ENCODE measurements around the gene NQO2. TPM values are rescaled to one million over a fixed set of nuclear protein-coding genes. Genes with fewer than 3 reads are reported as not detected.
"Not testable (repeated sequence)": the region's sequence is repeated elsewhere in the genome, so short reads cannot be mapped to it uniquely, and the experiment has no call there.

Gene NQO2
- total RNA-seq, 1 donor from 2014 or later = 29.0 TPM

DNA sequence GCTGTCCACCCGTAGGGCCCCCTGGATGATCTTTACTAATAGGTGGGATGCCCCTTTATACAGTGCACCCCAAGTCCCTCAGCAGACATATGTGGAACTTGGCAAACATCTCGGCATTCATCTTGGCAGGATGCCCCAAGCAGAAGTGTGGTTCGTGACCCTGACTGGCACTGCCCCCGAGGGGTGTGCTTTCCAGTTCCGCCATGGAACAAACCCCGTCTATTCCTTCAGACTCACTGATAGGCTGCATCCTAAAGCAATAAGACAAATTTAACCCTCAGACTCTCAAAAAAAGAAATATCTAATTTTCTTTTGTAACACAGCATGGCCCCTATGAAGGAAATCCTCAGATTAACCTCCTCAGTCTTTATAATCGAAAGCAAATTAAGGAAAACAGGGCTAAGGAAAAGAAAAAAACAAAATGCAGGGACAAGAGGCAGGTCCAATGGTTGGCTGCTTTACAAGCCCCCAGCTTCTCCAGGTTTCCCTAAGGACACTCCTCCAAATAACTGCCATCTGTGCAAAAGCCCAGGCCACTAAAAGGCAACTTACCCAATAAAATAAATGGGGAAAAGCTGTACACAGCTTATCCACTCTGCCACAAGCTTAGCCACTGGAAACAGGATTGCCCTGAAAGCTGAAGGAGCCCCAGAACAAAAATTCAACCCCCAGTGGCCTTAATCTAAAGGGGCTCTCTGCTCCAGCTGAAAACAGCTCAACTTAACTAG lies 38.1 kb downstream of the NQO2 start:
- no peak for DNase-seq (ENCODE audit: low read depth)

- no peak for DNase-seq (ENCODE audit: low read depth)
Measured at GRCh38 chr6:3039384-3039783, 39.7 kb downstream of the NQO2 start.

DNA sequence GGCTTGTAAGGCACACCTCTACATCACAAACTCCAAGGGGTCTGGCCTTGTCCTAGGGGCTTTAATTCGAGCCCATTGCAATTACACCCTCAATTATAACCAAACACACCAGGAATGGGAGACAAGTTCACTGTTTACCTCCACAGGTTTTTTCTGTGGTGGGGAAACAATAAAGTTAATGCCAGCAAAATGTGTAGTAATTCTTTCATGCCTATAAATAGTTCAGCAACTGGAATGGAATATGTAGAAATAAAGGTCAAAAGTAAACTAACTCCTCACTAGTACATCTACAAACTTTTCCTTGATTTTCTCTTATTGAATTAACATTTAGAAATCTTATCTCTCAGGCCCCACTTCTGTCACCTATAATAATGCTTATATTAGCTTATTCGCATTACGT lies 41.5 kb downstream of the NQO2 start:
- DNase-seq (ENCODE audit: low read depth) = no peak

DNA sequence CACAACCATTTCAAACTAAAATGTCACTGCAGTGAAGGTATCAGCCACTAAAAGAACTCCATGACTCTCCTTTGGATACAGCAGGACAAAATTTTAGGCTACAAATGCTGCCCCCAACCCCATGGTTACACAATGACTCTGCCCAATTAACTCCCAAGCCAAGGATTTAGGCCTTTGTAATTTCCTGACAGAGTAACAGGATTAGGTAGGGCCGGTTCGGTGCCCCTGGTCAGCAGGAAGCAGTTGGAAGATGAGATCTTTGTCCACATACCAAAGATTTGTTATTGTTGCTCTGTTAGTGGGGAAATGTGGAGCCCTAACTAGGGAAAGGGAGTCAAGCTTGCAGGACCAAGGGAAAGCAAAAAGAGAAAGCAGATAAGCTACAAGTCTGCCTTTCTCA lies 41.9 kb downstream of the NQO2 start:
- no peak for DNase-seq (ENCODE audit: low read depth)

DNA sequence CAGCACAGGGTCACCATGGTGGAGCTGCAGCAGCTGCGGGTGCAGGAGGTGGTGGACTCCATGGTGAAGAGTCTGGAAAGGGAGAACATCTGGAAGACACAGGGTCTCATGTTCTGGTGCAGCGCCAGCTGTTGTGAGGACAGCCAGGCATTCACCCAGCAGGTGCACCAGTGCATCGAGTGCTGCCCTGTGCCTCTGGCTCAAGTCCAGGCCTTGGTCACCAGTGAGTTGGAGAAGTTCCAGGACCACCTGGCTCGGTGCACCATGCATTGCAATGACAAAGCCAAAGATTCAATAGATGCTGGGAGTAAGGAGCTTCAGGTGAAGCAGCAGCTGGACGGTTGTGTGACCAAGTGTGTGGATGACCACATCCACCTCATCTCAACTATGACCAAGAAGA lies 45.7 kb downstream of the NQO2 start:
- no peak for DNase-seq (ENCODE audit: low read depth)

DNA sequence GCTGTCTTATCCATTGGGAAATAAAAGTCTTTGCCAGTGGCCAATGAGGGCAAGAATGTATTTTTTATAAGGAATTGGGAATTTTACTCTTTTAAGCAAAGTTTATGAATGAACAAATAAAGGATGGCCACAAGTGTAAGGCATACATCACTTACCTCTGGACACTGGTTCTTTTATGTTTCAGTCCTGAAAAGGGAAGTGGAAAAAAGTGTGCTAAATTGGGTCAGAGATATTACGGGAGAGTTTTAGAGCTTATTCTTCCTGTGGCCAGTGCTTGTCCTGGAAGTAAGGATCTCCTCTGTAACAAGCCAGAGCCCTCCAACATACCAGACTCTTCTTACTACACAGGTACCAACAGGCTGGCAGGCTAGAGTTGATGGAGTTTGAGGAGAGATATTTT lies 46.1 kb downstream of the NQO2 start:
- DNase-seq (ENCODE audit: low read depth) = no peak

- no peak for DNase-seq (ENCODE audit: low read depth)
Measured at GRCh38 chr6:3046295-3046694, 46.6 kb downstream of the NQO2 start.

- not testable (repeated sequence) for DNase-seq (ENCODE audit: low read depth)
Measured at GRCh38 chr6:3048009-3048408, 48.3 kb downstream of the NQO2 start.

GRCh38 chr6:3052481-3053230 lies 53.0 kb downstream of the NQO2 start:
- no peak for DNase-seq (ENCODE audit: low read depth)

DNA sequence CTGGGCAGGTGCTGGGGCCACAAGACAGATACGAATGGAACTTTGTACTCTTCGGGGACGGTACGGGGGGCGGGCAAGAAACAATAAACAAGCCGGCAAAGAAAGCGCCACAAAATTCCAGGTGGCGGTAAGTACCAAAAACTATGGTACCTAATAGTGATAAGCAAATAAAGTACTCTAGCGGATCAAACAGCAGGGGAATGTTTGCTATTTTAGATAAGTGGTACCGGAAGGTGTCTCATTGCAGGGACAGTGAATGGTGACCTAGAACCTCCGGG lies 53.5 kb downstream of the NQO2 start:
- DNase-seq (ENCODE audit: low read depth) = no peak

DNA sequence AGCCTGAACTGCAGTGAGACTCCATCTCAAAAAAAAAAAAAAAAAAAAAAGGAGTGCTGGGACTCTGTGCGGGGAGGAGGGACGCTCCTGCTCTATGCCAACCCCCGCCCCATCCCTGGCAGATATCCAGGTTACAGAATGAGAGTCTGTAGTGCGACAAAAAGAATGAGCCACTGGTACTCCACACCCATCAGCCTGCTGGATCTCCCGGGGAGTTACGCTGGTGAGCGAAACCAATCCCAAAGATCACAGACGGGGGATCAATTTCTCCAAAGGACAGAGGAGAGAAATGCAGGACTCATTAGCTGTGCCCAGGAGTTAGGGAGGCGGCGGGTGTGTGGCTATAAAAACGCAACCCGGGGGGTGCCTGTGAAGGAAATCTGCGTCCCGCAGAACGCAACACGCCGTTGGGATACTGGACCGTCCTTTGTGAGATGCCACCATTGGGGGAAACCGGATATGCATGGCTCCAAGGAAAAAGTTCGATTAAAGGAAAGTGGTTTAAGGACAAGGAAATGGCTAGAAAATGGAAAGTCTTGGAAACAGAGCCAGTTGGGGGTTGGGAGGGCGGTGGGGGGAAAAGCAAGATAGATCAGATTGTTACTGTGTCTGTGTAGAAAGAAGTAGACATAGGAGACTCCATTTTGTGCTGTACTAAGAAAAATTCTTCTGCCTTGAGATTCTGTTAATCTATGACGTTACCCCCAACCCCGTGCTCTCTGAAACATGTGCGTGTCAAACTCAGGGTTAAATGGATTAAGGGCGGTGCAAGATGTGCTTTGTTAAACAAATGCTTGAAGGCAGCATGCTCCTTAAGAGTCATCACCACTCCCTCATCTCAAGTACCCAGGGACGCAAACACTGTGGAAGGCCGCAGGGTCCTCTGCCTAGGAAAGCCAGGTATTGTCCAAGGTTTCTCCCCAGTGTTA lies 54.8 kb downstream of the NQO2 start:
- not testable (repeated sequence) for DNase-seq (ENCODE audit: low read depth)

DNA sequence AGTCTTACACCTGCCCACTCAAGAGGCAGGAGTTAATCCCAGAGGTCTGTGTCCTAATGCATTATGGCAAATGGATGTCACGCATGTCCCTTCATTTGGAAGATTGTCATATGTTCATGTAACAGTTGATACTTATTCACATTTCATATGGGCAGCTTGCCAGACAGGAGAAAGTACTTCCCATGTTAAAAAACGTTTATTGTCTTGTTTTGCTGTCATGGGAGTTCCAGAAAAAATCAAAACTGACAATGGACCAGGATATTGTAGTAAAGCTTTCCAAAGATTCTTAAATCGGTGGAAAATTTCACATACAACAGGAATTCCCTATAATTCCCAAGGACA lies 55.4 kb downstream of the NQO2 start:
- DNase-seq (ENCODE audit: low read depth) = not testable (repeated sequence)

GRCh38 chr6:3057063-3057770 lies 57.5 kb downstream of the NQO2 start:
- no peak for DNase-seq (ENCODE audit: low read depth)

DNA sequence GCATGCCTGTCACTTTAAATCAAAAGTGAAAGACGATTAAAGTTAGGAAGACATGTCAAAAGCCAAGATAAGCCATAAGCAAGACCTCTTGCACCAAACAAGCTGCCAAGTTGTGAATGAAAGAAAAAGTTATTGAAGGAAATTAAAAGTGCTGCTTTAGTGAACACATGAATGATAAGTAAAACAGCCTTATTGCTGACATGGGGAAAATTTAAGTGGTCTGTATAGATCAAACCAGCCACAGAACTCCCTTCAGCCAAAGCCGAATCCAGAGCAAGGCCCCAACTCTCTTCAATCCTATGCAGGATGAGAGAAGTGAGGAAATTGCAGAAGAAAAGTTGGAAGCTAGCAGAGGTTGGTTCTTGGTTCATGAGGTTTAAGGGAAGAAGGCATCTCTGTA lies 59.3 kb downstream of the NQO2 start:
- no peak for DNase-seq (ENCODE audit: low read depth)

DNA sequence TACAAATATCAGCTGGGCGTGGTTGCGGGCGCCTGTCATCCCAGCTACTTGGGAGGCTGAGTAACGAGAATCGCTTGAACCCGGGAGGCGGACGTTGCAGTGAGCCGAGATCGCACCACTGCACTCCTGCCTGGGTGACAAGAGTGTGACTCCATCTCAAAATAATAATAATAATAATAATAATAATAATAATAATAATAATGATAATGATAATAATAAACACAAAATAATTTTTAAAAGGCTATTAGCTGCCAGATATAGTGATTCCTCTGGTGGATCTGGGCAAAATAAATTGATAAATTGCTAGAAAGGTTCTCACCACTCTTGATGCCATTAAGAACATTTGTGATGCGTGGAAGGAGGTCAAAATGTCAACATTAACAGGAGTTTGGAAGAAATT lies 60.4 kb downstream of the NQO2 start:
- not testable (repeated sequence) for DNase-seq (ENCODE audit: low read depth)

DNA sequence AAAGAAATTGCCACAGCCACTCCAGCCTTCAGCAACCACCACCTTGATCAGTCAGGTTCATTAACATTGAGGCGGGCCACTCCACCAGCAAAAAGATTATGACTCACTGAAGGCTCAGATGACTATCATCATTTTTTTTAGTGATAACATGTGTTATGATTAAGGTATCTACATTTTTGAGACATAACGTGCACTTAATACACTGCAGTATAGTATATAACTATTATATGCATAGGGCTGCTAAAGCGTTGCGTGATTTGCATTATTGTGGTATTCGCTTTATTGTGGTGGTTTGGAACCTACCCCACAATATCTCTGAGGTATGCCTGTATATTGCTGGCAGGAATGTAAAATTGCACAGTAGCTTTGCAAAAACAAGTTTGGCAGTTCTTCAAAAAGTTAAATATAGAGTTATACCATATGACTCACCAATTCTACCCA lies 61.8 kb downstream of the NQO2 start:
- DNase-seq (ENCODE audit: low read depth) = no peak

DNA sequence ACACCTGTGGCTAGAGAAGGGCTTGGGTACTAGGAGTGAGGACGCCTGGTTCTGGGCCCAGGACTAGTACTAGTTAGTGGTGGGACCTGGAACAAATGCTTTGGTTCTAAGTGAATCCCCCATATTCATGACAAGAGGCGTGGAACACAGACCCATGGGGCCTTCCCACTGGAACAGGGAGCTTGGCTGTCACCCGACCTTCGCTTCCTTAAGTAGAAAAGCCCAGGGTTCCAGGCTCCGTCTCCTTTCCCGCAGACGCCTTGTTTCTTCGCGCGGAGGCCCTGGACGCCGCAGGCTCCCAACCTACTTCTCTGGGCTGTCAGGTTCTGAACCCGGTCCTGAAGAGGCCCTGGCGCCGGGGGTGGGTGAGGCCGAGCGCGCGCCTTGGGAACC lies 63.6 kb downstream of the NQO2 start:
- not testable (repeated sequence) for DNase-seq (ENCODE audit: low read depth)

- peak; percentile 84 for DNase-seq (ENCODE audit: low read depth)
Measured at GRCh38 chr6:3063733-3064700, 64.3 kb downstream of the NQO2 start.

GRCh38 chr6:3068329-3069214 lies 68.9 kb downstream of the NQO2 start, which contains the start of gene RIPK1:
TSS of gene RIPK1 (plus strand) at chr6:3068494. CDS start at chr6:3076824, 8,330 bp downstream.
- peak; percentile 71 for DNase-seq (ENCODE audit: low read depth)
